Smooth muscle cell of the coronary artery (primary cell): ENCODE data around the gene SSX2. TPM values are rescaled to one million over a fixed set of nuclear protein-coding genes. Genes with fewer than 3 reads are reported as not detected.

Experiments used
- total RNA-seq: library from RNA; depleted of rRNA; stranded (reverse); fragments of >200 nt; gene quantifications from 2 replicates; pipeline ENCODE4 v1.2.3, GENCODE V29; 2014; ENCODE audit warnings: low replicate concordance

SSX2 gene, protein sequence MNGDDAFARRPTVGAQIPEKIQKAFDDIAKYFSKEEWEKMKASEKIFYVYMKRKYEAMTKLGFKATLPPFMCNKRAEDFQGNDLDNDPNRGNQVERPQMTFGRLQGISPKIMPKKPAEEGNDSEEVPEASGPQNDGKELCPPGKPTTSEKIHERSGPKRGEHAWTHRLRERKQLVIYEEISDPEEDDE
- total RNA-seq: not detected in 2 replicates

DNA sequence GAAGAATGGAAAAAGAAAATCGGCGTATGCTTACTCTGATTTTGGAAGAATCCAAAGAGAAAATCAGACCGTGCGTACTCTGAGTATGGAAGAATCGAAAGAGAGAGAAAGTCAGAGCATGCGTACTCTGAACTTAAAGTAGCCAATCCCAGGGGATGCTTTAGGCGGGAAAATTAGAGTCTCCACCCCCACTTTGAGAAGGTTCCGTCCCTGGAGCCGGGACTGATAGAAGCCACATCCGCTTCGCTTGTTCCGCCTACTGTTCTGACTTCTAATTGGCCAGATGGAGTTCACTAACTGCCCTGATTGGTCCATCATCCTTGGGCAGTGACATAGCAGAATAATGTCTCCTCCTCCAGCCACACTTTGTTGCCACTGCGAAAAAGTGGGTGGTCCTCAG lies at the start of gene SSX2:
Gene SSX2 (minus strand): TSS at position 101 of the 400 bp plus-strand sequence. CDS start 1,429 bp downstream, outside the sequence.

DNA sequence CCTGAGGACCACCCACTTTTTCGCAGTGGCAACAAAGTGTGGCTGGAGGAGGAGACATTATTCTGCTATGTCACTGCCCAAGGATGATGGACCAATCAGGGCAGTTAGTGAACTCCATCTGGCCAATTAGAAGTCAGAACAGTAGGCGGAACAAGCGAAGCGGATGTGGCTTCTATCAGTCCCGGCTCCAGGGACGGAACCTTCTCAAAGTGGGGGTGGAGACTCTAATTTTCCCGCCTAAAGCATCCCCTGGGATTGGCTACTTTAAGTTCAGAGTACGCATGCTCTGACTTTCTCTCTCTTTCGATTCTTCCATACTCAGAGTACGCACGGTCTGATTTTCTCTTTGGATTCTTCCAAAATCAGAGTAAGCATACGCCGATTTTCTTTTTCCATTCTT lies 44.0 kb upstream of the SSX2 start, which contains the start of gene SSX2B:
Gene SSX2B (plus strand): TSS at position 301 of the 400 bp plus-strand sequence. CDS start 1,429 bp downstream, outside the sequence.

DNA sequence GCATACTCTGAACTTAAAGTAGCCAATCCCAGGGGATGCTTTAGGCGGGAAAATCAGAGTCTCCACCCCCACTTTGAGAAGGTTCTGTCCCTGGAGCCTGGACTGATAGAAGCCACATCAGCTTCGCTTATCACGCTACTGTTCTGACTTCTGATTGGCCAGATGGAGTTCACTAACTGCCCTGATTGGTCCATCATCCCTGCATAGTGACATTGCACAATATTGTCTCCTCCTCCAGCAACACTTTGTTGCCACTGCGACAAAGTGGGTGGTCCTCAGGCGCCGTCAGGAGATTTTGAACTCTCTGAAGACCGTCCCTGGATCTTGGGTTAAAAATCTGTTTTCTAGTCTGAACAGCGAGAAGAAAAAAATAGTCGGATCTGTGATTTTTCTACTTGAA lies 52.2 kb downstream of the SSX2 start, which contains the start of gene SSX7:
Gene SSX7 (minus strand): TSS at position 101 of the 400 bp plus-strand sequence. CDS start 1,428 bp downstream, outside the sequence.

Other genes with a start within 250 kb of the SSX2 start
- not detected in 2 replicates for gene XAGE1A, start 211.4 kb downstream of the SSX2 start, total RNA-seq
- not detected in 2 replicates for gene XAGE1B, start 190.1 kb downstream of the SSX2 start, total RNA-seq
- gene SSX7, start 52.3 kb downstream of the SSX2 start, total RNA-seq: not detected in 2 replicates
- not detected in 2 replicates for gene SSX2B, start 44.1 kb upstream of the SSX2 start, total RNA-seq
- gene SPANXN5, start 90.2 kb upstream of the SSX2 start, total RNA-seq: not detected in 2 replicates
- gene XAGE5, start 104.1 kb upstream of the SSX2 start, total RNA-seq: not detected in 2 replicates
- not detected in 2 replicates for gene XAGE3, start 160.9 kb upstream of the SSX2 start, total RNA-seq
- gene FAM156B, start 190.2 kb upstream of the SSX2 start, total RNA-seq: 8.3 and 10.1 TPM in 2 replicates